Gastrocnemius medialis (tissue), 4 donors: Measurements from ENCODE around the gene CDC42. TPM values are rescaled to one million over a fixed set of nuclear protein-coding genes. Genes with fewer than 3 reads are reported as not detected.
A peak's percentile ranks its signal among the peaks of the same experiment; 100 is the strongest.
"Not testable (repeated sequence)": the region's sequence is repeated elsewhere in the genome, so short reads cannot be mapped to it uniquely, and the experiment has no call there.

Experiments used
- ATAC-seq, 2 donors: fragments of 150-250 bp; one replicate each; pipeline ENCODE4 v1.9.1; 2016
- DNase-seq, 2 donors: peaks; one replicate each; pipeline ENCODE4 v3.0.0-alpha.2; 2019
- H3K27ac ChIP-seq, 4 donors: fragments of 200-600 bp; sonication (generic); 1 replicate in 1 of 4; 2 replicates in 3 of 4; pipeline ENCODE4 v1.5.1; 2016 to 2018; ENCODE audit warnings: mild to moderate bottlenecking in 2 of 4, moderate library complexity in 1 of 4
- H3K27me3 ChIP-seq, 3 donors: fragments of 200-600 bp; sonication (generic) in 2 of 3; 1 replicate in 1 of 3; 2 replicates in 2 of 3; pipeline versions ENCODE4 v1.5.1 to v1.6.0; 2016 to 2019; ENCODE audit warnings: mild to moderate bottlenecking in 1 of 3, moderate library complexity in 1 of 3
- H3K36me3 ChIP-seq, 2 donors: fragments of 200-600 bp; sonication (generic) in 1 of 2; one replicate each; pipeline ENCODE4 v1.5.1; 2017 to 2018
- H3K4me1 ChIP-seq, 2 donors: fragments of 200-600 bp; sonication (generic) in 1 of 2; one replicate each; pipeline ENCODE4 v1.5.1; 2016 to 2017; ENCODE audit warnings: mild to moderate bottlenecking in 2 of 2
- H3K4me3 ChIP-seq, 4 donors: fragments of 200-600 bp; sonication (generic) in 3 of 4; 1 replicate in 1 of 4; 2 replicates in 3 of 4; pipeline ENCODE4 v1.5.1; 2016 to 2019; ENCODE audit warnings: mild to moderate bottlenecking in 2 of 4
- H3K9me3 ChIP-seq, 3 donors: fragments of 200-600 bp; sonication (generic) in 2 of 3; 1 replicate in 1 of 3; 2 replicates in 2 of 3; pipeline ENCODE4 v1.5.1; 2016 to 2019
- CTCF ChIP-seq, 5 experiments: fragments of 450-650 bp in 3 of 5; fragments of 200-600 bp in 2 of 5; sonication (generic) in 2 of 5; IDR thresholded peaks in 4 of 5; conservative IDR thresholded peaks in 1 of 5; 1 replicate in 4 of 5; 2 replicates in 1 of 5; pipeline ENCODE4 v1.5.1; 2016 to 2019; ENCODE audit warnings: antibody characterized with exemption in 5 of 5, mild to moderate bottlenecking in 3 of 5, moderate library complexity in 3 of 5
- POLR2A ChIP-seq, 2 donors: fragments of 450-650 bp; IDR thresholded peaks; one replicate each; pipeline ENCODE4 v1.6.1; 2017; ENCODE audit warnings: antibody characterized with exemption in 2 of 2, mild to moderate bottlenecking in 2 of 2, moderate library complexity in 2 of 2
- in situ Hi-C, 4 donors: fragments of 200-750 bp; cut with MboI; loops; one replicate each; pipeline versions ENCODE4 v1.15.0 to v1.8.0; 2017; ENCODE audit warnings: low sequenced_read_pairs in 4 of 4
- intact Hi-C: fragments of 100-400 bp; cut with DNase I; formaldehyde crosslinking; loops from one replicate; pipeline ENCODE4 v1.15.1; 2023; ENCODE audit warnings: low total_unique reads
- total RNA-seq, 4 donors: library from RNA; depleted of rRNA; stranded (reverse); fragments of >200 nt; gene quantifications; one replicate each; pipeline versions ENCODE4 v1.1.0 to v1.2.3, GENCODE V29; 2016

The CDC42 gene
- total RNA-seq, 4 donors from 2014 or later, result 77.0 to 111 (median 108) TPM

GRCh38 chr1:22089134-22089571 lies 36.6 kb downstream of the CDC42 start:
- TF ChIP-seq POLR2A (IDR thresholded peaks at IDR 0.05) (no peak), CTCF (IDR thresholded peaks at IDR 0.05 in 4 of 5, conservative IDR thresholded peaks at IDR 0.05 in 1 of 5) (no peak)
- Histone ChIP-seq H3K4me3 (peak overlapping the region in 3 of 4 donors; percentile 1 to 32 (median 15)), H3K4me1 (peaks cover 42 to 57% of the 10 kb centered on the region in 2 donors)

GRCh38 chr1:22089787-22090186 lies 37.3 kb downstream of the CDC42 start:
- H3K27me3 ChIP-seq, result no peaks in the 10 kb centered on the region
- peaks cover 3 to 27% of the 10 kb centered on the region in 2 donors for H3K36me3 ChIP-seq
- intact Hi-C loops (no loop called here), in situ Hi-C loops (no loop called here)
- DNase-seq (no peak), ATAC-seq (peak in 1 of 2 donors; percentile 7)
- H3K9me3 ChIP-seq, result no peaks in the 10 kb centered on the region
- H3K27ac ChIP-seq, result peak overlapping the region; percentile 64 to 71 (median 68)
- H3K4me1 ChIP-seq, result peaks cover 44 to 57% of the 10 kb centered on the region in 2 donors
- H3K4me3 ChIP-seq, result peak overlapping the region in 2 of 4 donors; percentile 1 to 15
- TF ChIP-seq POLR2A (IDR thresholded peaks at IDR 0.05) (no peak), CTCF (IDR thresholded peaks at IDR 0.05 in 4 of 5, conservative IDR thresholded peaks at IDR 0.05 in 1 of 5) (no peak)

More at GRCh38 chr1:22089134-22089571, 36.6 kb downstream of the CDC42 start:
- Histone ChIP-seq H3K36me3 (peaks cover 3 to 27% of the 10 kb centered on the region in 2 donors), H3K9me3 (no peaks in the 10 kb centered on the region), H3K27ac (peak overlapping the region; percentile 64 to 71 (median 68)), H3K27me3 (no peaks in the 10 kb centered on the region)
- in situ Hi-C loops, result no loop called here
- DNase-seq, result no peak
- intact Hi-C loops, result no loop called here
- ATAC-seq, result peak; percentile 28 to 56

GRCh38 chr1:22090867-22091266 lies 38.4 kb downstream of the CDC42 start:
- H3K4me1 ChIP-seq, result peaks cover 46 to 54% of the 10 kb centered on the region in 2 donors
- intact Hi-C loops (no loop called here), in situ Hi-C loops (no loop called here)
- DNase-seq (no peak), ATAC-seq (no peak)
- peaks cover 3 to 30% of the 10 kb centered on the region in 2 donors for H3K36me3 ChIP-seq
- no peak overlapping the region for H3K4me3 ChIP-seq
- H3K27ac ChIP-seq, result peak overlapping the region in 1 of 4 donors; percentile 5
- TF ChIP-seq CTCF (IDR thresholded peaks at IDR 0.05 in 4 of 5, conservative IDR thresholded peaks at IDR 0.05 in 1 of 5) (no peak), POLR2A (IDR thresholded peaks at IDR 0.05) (no peak)
- H3K9me3 ChIP-seq, result no peaks in the 10 kb centered on the region
- no peaks in the 10 kb centered on the region for H3K27me3 ChIP-seq

- H3K4me3 ChIP-seq, H3K27ac ChIP-seq, in situ Hi-C loops, ATAC-seq, intact Hi-C loops, H3K9me3 ChIP-seq, DNase-seq, H3K27me3 ChIP-seq: not testable (repeated sequence)
- peaks cover 40 to 41% of the 10 kb centered on the region in 2 donors for H3K4me1 ChIP-seq
- peaks cover 0 to 35% of the 10 kb centered on the region in 2 donors for H3K36me3 ChIP-seq
Observed at GRCh38 chr1:22092026-22092768, 39.7 kb downstream of the CDC42 start.

GRCh38 chr1:22093513-22093912 lies 41.0 kb downstream of the CDC42 start:
- in situ Hi-C loops (no loop called here), intact Hi-C loops (no loop called here)
- H3K27ac ChIP-seq, result no peak overlapping the region
- ATAC-seq (no peak), DNase-seq (no peak)
- no peaks in the 10 kb centered on the region for H3K9me3 ChIP-seq
- H3K36me3 ChIP-seq, result peaks cover 0 to 35% of the 10 kb centered on the region in 2 donors
- H3K27me3 ChIP-seq, result no peaks in the 10 kb centered on the region
- peaks cover 27 to 28% of the 10 kb centered on the region in 2 donors for H3K4me1 ChIP-seq
- TF ChIP-seq CTCF (IDR thresholded peaks at IDR 0.05 in 4 of 5, conservative IDR thresholded peaks at IDR 0.05 in 1 of 5) (no peak), POLR2A (IDR thresholded peaks at IDR 0.05) (no peak)
- H3K4me3 ChIP-seq, result no peak overlapping the region
